WTC11 (cell line): ENCODE measurements around the gene PHLPP1. TPM values are rescaled to one million over a fixed set of nuclear protein-coding genes. Genes with fewer than 3 reads are reported as not detected.

Experiments used
- ATAC-seq: fragments of 200-7000 bp; cut with Tn5 transposase; 2 replicates; pipeline ENCODE4 v1.10.0; 2021; ENCODE audit warnings: mild to moderate bottlenecking, moderate library complexity
- CTCF ChIA-PET: fragments of 300-600 bp; sonication (Branson Sonifier 250); formaldehyde crosslinking; loops from one replicate; lab custom pipeline; 2021; ENCODE audit warnings: antibody characterized with exemption; lab: Charles Lee
- POLR2A ChIA-PET: fragments of 350-600 bp; sonication (Branson Sonifier 250); formaldehyde crosslinking; loops from one replicate; lab custom pipeline; 2021; ENCODE audit warnings: antibody characterized with exemption; lab: Charles Lee
- DNase-seq: peaks from one replicate; pipeline ENCODE4 v3.0.0; 2021; ENCODE audit warnings: low spot score
- H3K27ac Mint-ChIP-seq: 2 replicates; pipeline ENCODE4 v1.8.0; 2021; ENCODE audit warnings: mixed read lengths
- H3K27me3 Mint-ChIP-seq: 2 replicates; pipeline ENCODE4 v1.8.0; 2021; ENCODE audit warnings: low read depth, mild to moderate bottlenecking, moderate library complexity, mixed read lengths
- H3K36me3 Mint-ChIP-seq: 2 replicates; pipeline ENCODE4 v1.8.0; 2021; ENCODE audit warnings: mixed read lengths
- H3K4me1 Mint-ChIP-seq: 2 replicates; pipeline ENCODE4 v1.8.0; 2022; ENCODE audit warnings: mixed read lengths
- H3K4me3 Mint-ChIP-seq: 2 replicates; pipeline ENCODE4 v1.8.0; 2021; ENCODE audit warnings: mild to moderate bottlenecking, moderate library complexity, mixed read lengths
- H3K9me3 Mint-ChIP-seq: 2 replicates; pipeline ENCODE4 v1.8.0; 2021; ENCODE audit warnings: mixed read lengths
- CREM ChIP-seq: sonication (generic); formaldehyde crosslinking; IDR thresholded peaks from 2 replicates; pipeline ENCODE4 v1.8.1; 2022; ENCODE audit warnings: mild to moderate bottlenecking, missing genetic modification reagents, moderate library complexity
- ELF4 ChIP-seq: sonication (generic); formaldehyde crosslinking; IDR thresholded peaks from 2 replicates; pipeline ENCODE4 v1.8.1; 2022; ENCODE audit warnings: low read depth, mild to moderate bottlenecking, moderate library complexity, missing genetic modification reagents
- GTF2I ChIP-seq: fragments of 250-450 bp; sonication (Bioruptor Pico); conservative IDR thresholded peaks from 2 replicates; pipeline ENCODE4 v1.4.0; 2021; ENCODE audit warnings: mild to moderate bottlenecking
- IRF2 ChIP-seq: sonication (generic); formaldehyde crosslinking; IDR thresholded peaks from 2 replicates; pipeline ENCODE4 v1.8.0; 2022; ENCODE audit warnings: low read depth, missing genetic modification reagents, borderline replicate concordance
- JUN ChIP-seq: sonication (generic); formaldehyde crosslinking; IDR thresholded peaks from 2 replicates; pipeline ENCODE4 v1.8.0; 2023; ENCODE audit warnings: mild to moderate bottlenecking, missing genetic modification reagents
- ZNF138 ChIP-seq: sonication (generic); formaldehyde crosslinking; conservative IDR thresholded peaks from 2 replicates; pipeline ENCODE4 v1.8.1; 2022; ENCODE audit warnings: mild to moderate bottlenecking, moderate library complexity, missing genetic modification reagents
- ZNF219 ChIP-seq: sonication (generic); formaldehyde crosslinking; IDR thresholded peaks from 2 replicates; pipeline ENCODE4 v1.8.0; 2023; ENCODE audit warnings: missing genetic modification reagents, mild to moderate bottlenecking, borderline replicate concordance
- total RNA-seq: library from RNA; stranded (reverse); gene quantifications from 3 replicates; pipeline ENCODE4 v1.2.3, GENCODE V29; 2021
- TF ChIP-seq, protein P1 (sequence below): fragments of 250-450 bp; sonication (Bioruptor Pico); IDR thresholded peaks from 2 replicates; pipeline ENCODE4 v1.8.0; 2021; ENCODE audit warnings: mild to moderate bottlenecking
- TF ChIP-seq, protein P2 (sequence below): sonication (generic); formaldehyde crosslinking; IDR thresholded peaks from 2 replicates; pipeline ENCODE4 v1.8.0; 2022; ENCODE audit warnings: mild to moderate bottlenecking, missing genetic modification reagents
- TF ChIP-seq, protein P3 (sequence below): sonication (generic); formaldehyde crosslinking; conservative IDR thresholded peaks from 2 replicates; pipeline ENCODE4 v1.8.1; 2023; ENCODE audit warnings: mild to moderate bottlenecking, low read depth, missing genetic modification reagents, moderate library complexity
- TF ChIP-seq, protein P4 (sequence below): sonication (generic); formaldehyde crosslinking; IDR thresholded peaks from 2 replicates; pipeline ENCODE4 v1.8.1; 2023; ENCODE audit warnings: mild to moderate bottlenecking, missing genetic modification reagents
- TF ChIP-seq, protein P5 (sequence below): fragments of 250-450 bp; sonication (Bioruptor Pico); IDR thresholded peaks from 2 replicates; pipeline ENCODE4 v1.9.0; 2021; ENCODE audit warnings: mild to moderate bottlenecking, borderline replicate concordance
- TF ChIP-seq, protein P6 (sequence below): sonication (generic); formaldehyde crosslinking; IDR thresholded peaks from 2 replicates; pipeline ENCODE4 v1.8.1; 2023; ENCODE audit warnings: mild to moderate bottlenecking, missing genetic modification reagents, moderate library complexity
- TF ChIP-seq, protein P7 (sequence below): sonication (generic); formaldehyde crosslinking; IDR thresholded peaks from 2 replicates; pipeline ENCODE4 v1.8.0; 2023; ENCODE audit warnings: missing genetic modification reagents, mild to moderate bottlenecking, borderline replicate concordance
- TF ChIP-seq, protein P8 (sequence below): sonication (generic); formaldehyde crosslinking; IDR thresholded peaks from 2 replicates; pipeline ENCODE4 v1.8.0; 2022; ENCODE audit warnings: mild to moderate bottlenecking, missing genetic modification reagents

PHLPP1 gene
- total RNA-seq, 1 experiment from 2014 or later = 52.0 TPM

DNA sequence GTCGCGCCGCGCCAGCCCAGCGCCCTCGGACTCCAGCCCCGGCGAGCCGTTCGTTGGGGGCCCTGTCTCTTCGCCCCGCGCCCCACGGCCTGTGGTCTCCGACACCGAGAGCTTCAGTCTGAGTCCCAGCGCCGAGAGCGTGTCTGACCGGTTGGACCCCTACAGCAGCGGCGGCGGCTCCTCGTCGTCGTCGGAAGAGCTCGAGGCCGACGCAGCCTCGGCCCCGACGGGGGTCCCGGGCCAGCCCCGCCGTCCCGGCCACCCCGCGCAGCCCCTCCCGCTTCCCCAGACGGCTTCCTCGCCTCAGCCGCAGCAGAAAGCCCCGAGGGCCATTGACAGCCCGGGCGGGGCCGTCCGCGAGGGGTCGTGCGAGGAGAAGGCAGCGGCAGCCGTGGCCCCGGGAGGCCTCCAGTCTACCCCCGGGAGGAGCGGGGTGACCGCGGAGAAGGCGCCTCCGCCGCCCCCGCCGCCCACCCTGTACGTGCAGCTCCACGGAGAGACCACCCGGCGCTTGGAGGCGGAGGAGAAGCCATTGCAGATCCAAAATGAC, 1.4 kb downstream of the PHLPP1 start:
- DNase-seq (peak; percentile 66), ATAC-seq (0 out of 2 replicates have a peak, but pooled peaks have one; percentile 0)
- Mint-ChIP-seq H3K36me3 (peaks cover 4% of the 10 kb centered on the region; the same call in 1 of the 2 replicates), H3K9me3 (no peaks in the 10 kb centered on the region), H3K27me3 (no peaks in the 10 kb centered on the region), H3K4me1 (peaks cover 51% of the 10 kb centered on the region), H3K27ac (no peak overlapping the region), H3K4me3 (peak overlapping the region; percentile 91)
- CTCF ChIA-PET = interaction anchor here (0.6 to 2.3 kb wide), 10 partner anchors 25 to 269 kb away, joined by 3 to 6 read pairs (median 4); no protein-coding TSS in a partner anchor
- POLR2A ChIA-PET = interaction anchor here (0.7 to 3.8 kb wide), 5 partner anchors 18 to 161 kb away, joined by 3 to 19 read pairs (median 4); no protein-coding TSS in a partner anchor
- TF ChIP-seq, protein P1, sequence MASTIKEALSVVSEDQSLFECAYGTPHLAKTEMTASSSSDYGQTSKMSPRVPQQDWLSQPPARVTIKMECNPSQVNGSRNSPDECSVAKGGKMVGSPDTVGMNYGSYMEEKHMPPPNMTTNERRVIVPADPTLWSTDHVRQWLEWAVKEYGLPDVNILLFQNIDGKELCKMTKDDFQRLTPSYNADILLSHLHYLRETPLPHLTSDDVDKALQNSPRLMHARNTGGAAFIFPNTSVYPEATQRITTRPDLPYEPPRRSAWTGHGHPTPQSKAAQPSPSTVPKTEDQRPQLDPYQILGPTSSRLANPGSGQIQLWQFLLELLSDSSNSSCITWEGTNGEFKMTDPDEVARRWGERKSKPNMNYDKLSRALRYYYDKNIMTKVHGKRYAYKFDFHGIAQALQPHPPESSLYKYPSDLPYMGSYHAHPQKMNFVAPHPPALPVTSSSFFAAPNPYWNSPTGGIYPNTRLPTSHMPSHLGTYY (CRISPR knock-in tag) = no peak
- TF ChIP-seq, protein P2, sequence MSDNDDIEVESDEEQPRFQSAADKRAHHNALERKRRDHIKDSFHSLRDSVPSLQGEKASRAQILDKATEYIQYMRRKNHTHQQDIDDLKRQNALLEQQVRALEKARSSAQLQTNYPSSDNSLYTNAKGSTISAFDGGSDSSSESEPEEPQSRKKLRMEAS = no peak
- TF ChIP-seq, protein P3, sequence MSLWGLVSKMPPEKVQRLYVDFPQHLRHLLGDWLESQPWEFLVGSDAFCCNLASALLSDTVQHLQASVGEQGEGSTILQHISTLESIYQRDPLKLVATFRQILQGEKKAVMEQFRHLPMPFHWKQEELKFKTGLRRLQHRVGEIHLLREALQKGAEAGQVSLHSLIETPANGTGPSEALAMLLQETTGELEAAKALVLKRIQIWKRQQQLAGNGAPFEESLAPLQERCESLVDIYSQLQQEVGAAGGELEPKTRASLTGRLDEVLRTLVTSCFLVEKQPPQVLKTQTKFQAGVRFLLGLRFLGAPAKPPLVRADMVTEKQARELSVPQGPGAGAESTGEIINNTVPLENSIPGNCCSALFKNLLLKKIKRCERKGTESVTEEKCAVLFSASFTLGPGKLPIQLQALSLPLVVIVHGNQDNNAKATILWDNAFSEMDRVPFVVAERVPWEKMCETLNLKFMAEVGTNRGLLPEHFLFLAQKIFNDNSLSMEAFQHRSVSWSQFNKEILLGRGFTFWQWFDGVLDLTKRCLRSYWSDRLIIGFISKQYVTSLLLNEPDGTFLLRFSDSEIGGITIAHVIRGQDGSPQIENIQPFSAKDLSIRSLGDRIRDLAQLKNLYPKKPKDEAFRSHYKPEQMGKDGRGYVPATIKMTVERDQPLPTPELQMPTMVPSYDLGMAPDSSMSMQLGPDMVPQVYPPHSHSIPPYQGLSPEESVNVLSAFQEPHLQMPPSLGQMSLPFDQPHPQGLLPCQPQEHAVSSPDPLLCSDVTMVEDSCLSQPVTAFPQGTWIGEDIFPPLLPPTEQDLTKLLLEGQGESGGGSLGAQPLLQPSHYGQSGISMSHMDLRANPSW (CRISPR knock-in tag) = no peak
- no peak for TF ChIP-seq GTF2I
- TF ChIP-seq ZNF138 (CRISPR knock-in tag) = no peak
- TF ChIP-seq, protein P4, sequence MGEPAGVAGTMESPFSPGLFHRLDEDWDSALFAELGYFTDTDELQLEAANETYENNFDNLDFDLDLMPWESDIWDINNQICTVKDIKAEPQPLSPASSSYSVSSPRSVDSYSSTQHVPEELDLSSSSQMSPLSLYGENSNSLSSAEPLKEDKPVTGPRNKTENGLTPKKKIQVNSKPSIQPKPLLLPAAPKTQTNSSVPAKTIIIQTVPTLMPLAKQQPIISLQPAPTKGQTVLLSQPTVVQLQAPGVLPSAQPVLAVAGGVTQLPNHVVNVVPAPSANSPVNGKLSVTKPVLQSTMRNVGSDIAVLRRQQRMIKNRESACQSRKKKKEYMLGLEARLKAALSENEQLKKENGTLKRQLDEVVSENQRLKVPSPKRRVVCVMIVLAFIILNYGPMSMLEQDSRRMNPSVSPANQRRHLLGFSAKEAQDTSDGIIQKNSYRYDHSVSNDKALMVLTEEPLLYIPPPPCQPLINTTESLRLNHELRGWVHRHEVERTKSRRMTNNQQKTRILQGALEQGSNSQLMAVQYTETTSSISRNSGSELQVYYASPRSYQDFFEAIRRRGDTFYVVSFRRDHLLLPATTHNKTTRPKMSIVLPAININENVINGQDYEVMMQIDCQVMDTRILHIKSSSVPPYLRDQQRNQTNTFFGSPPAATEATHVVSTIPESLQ (CRISPR knock-in tag) = no peak
- TF ChIP-seq ELF4 (CRISPR knock-in tag) = no peak
- TF ChIP-seq, protein P5, sequence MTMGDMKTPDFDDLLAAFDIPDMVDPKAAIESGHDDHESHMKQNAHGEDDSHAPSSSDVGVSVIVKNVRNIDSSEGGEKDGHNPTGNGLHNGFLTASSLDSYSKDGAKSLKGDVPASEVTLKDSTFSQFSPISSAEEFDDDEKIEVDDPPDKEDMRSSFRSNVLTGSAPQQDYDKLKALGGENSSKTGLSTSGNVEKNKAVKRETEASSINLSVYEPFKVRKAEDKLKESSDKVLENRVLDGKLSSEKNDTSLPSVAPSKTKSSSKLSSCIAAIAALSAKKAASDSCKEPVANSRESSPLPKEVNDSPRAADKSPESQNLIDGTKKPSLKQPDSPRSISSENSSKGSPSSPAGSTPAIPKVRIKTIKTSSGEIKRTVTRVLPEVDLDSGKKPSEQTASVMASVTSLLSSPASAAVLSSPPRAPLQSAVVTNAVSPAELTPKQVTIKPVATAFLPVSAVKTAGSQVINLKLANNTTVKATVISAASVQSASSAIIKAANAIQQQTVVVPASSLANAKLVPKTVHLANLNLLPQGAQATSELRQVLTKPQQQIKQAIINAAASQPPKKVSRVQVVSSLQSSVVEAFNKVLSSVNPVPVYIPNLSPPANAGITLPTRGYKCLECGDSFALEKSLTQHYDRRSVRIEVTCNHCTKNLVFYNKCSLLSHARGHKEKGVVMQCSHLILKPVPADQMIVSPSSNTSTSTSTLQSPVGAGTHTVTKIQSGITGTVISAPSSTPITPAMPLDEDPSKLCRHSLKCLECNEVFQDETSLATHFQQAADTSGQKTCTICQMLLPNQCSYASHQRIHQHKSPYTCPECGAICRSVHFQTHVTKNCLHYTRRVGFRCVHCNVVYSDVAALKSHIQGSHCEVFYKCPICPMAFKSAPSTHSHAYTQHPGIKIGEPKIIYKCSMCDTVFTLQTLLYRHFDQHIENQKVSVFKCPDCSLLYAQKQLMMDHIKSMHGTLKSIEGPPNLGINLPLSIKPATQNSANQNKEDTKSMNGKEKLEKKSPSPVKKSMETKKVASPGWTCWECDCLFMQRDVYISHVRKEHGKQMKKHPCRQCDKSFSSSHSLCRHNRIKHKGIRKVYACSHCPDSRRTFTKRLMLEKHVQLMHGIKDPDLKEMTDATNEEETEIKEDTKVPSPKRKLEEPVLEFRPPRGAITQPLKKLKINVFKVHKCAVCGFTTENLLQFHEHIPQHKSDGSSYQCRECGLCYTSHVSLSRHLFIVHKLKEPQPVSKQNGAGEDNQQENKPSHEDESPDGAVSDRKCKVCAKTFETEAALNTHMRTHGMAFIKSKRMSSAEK (CRISPR knock-in tag) = no peak
- TF ChIP-seq, protein P6, sequence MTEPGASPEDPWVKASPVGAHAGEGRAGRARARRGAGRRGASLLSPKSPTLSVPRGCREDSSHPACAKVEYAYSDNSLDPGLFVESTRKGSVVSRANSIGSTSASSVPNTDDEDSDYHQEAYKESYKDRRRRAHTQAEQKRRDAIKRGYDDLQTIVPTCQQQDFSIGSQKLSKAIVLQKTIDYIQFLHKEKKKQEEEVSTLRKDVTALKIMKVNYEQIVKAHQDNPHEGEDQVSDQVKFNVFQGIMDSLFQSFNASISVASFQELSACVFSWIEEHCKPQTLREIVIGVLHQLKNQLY (CRISPR knock-in tag) = no peak
- TF ChIP-seq IRF2 (CRISPR knock-in tag) = 0 out of 2 replicates have a peak, but pooled peaks have one; percentile 7
- TF ChIP-seq JUN (CRISPR knock-in tag) = no peak
- TF ChIP-seq, protein P7, sequence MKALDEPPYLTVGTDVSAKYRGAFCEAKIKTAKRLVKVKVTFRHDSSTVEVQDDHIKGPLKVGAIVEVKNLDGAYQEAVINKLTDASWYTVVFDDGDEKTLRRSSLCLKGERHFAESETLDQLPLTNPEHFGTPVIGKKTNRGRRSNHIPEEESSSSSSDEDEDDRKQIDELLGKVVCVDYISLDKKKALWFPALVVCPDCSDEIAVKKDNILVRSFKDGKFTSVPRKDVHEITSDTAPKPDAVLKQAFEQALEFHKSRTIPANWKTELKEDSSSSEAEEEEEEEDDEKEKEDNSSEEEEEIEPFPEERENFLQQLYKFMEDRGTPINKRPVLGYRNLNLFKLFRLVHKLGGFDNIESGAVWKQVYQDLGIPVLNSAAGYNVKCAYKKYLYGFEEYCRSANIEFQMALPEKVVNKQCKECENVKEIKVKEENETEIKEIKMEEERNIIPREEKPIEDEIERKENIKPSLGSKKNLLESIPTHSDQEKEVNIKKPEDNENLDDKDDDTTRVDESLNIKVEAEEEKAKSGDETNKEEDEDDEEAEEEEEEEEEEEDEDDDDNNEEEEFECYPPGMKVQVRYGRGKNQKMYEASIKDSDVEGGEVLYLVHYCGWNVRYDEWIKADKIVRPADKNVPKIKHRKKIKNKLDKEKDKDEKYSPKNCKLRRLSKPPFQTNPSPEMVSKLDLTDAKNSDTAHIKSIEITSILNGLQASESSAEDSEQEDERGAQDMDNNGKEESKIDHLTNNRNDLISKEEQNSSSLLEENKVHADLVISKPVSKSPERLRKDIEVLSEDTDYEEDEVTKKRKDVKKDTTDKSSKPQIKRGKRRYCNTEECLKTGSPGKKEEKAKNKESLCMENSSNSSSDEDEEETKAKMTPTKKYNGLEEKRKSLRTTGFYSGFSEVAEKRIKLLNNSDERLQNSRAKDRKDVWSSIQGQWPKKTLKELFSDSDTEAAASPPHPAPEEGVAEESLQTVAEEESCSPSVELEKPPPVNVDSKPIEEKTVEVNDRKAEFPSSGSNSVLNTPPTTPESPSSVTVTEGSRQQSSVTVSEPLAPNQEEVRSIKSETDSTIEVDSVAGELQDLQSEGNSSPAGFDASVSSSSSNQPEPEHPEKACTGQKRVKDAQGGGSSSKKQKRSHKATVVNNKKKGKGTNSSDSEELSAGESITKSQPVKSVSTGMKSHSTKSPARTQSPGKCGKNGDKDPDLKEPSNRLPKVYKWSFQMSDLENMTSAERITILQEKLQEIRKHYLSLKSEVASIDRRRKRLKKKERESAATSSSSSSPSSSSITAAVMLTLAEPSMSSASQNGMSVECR (CRISPR knock-in tag) = 0 out of 2 replicates have a peak, but pooled peaks have one; percentile 56
- no peak for TF ChIP-seq CREM (CRISPR knock-in tag)
- TF ChIP-seq, protein P8, sequence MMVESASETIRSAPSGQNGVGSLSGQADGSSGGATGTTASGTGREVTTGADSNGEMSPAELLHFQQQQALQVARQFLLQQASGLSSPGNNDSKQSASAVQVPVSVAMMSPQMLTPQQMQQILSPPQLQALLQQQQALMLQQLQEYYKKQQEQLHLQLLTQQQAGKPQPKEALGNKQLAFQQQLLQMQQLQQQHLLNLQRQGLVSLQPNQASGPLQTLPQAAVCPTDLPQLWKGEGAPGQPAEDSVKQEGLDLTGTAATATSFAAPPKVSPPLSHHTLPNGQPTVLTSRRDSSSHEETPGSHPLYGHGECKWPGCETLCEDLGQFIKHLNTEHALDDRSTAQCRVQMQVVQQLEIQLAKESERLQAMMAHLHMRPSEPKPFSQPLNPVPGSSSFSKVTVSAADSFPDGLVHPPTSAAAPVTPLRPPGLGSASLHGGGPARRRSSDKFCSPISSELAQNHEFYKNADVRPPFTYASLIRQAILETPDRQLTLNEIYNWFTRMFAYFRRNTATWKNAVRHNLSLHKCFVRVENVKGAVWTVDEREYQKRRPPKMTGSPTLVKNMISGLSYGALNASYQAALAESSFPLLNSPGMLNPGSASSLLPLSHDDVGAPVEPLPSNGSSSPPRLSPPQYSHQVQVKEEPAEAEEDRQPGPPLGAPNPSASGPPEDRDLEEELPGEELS = no peak
- TF ChIP-seq ZNF219 (CRISPR knock-in tag) = no peak
